Omental fat pad (tissue), 4 donors: Measurements from ENCODE around the gene MAB21L3. TPM values are rescaled to one million over a fixed set of nuclear protein-coding genes. Genes with fewer than 3 reads are reported as not detected.

ENCODE experiments used
- ATAC-seq: fragments of 150-250 bp; one replicate; pipeline ENCODE4 v1.9.1; 2016; ENCODE audit warnings: mild to moderate bottlenecking, moderate library complexity; ENCODE audit not compliant: low FRiP score
- DNase-seq: peaks from one replicate; pipeline ENCODE4 v3.0.0-alpha.2; 2019; ENCODE audit warnings: low spot score
- total RNA-seq, 4 donors: library from RNA; depleted of rRNA; stranded (reverse); fragments of >200 nt; gene quantifications; one replicate each; pipeline ENCODE4 v1.1.0, GENCODE V29; 2016
- TF ChIP-seq, protein P1 (sequence below), 3 donors: fragments of 450-650 bp; IDR thresholded peaks; one replicate each; pipeline ENCODE4 v1.5.1; 2016 to 2017; ENCODE audit warnings: antibody characterized with exemption in 3 of 3, mild to moderate bottlenecking in 3 of 3, moderate library complexity in 2 of 3

The MAB21L3 gene
- total RNA-seq, 4 donors from 2014 or later: 0.19 to 4.6 (median 0.37) TPM; not detected in 1

DNA sequence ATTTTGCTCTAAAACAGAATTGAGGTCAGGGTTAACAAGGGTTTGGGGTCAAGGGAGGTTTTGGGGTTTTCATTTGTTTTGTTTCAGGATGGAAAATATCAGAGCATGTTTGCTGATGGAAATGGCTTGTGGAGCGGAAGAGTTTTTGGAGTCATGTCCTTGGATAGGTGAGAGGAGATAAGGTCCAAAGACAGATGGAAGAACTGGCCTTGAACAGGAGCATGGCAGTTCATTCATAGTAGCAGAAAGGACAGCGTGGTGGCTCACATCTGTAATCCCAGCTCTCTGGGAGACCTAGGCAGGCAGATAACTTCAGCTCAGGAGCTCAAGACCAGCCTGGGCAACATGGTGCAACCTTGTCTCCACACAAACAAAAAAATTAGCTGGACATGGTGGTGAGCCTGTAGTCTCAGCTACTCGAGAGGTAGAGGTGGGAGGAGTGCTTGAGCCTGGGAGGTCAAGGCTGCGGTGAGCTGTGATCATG, 65.1 kb downstream of the MAB21L3 start:
- ATAC-seq (no peak), DNase-seq (no peak)
- TF ChIP-seq, protein P1, sequence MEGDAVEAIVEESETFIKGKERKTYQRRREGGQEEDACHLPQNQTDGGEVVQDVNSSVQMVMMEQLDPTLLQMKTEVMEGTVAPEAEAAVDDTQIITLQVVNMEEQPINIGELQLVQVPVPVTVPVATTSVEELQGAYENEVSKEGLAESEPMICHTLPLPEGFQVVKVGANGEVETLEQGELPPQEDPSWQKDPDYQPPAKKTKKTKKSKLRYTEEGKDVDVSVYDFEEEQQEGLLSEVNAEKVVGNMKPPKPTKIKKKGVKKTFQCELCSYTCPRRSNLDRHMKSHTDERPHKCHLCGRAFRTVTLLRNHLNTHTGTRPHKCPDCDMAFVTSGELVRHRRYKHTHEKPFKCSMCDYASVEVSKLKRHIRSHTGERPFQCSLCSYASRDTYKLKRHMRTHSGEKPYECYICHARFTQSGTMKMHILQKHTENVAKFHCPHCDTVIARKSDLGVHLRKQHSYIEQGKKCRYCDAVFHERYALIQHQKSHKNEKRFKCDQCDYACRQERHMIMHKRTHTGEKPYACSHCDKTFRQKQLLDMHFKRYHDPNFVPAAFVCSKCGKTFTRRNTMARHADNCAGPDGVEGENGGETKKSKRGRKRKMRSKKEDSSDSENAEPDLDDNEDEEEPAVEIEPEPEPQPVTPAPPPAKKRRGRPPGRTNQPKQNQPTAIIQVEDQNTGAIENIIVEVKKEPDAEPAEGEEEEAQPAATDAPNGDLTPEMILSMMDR (IDR thresholded peaks at IDR 0.05): no peak

DNA sequence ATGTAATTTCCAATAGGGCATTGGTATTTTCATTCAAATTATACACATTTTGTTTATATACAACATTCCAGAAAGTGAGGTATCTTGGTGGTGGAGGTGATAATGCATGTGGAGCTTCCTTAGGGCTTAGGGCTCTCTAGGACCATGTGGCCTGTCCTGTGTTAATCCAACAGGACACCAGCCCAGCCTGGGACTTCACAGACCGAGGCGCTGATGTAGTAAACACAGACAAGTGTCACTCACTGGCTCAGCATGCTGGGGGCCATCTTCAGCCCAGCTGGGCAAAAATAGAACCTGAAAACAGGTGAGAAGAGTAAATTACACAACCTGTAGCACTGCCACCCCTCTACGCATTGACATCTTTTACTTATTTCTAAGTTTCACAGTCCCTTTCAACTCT, 66.7 kb downstream of the MAB21L3 start:
- DNase-seq (no peak), ATAC-seq (no peak)
- TF ChIP-seq, protein P1 (IDR thresholded peaks at IDR 0.05): no peak

DNA sequence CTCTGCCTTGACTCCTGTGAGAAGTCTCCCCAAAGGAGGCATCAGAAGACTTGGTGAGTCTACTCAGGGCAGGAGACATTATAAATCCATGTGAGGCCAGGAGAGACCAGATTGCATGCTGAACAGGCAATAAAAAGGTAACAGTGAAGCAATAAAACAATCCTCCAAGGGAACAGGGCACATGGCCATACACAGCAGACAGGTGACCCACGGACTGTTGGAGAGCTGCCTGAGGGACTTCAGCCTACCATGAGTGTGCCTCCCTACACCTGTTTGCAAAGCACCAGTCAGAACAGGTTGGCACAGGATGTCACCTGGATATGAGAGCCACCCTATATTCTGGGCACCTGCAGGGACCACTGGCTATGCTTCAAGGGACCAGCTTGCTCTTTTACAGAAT, 67.6 kb downstream of the MAB21L3 start:
- TF ChIP-seq, protein P1 (IDR thresholded peaks at IDR 0.05): no peak
- ATAC-seq (peak; percentile 19), DNase-seq (no peak)

DNA sequence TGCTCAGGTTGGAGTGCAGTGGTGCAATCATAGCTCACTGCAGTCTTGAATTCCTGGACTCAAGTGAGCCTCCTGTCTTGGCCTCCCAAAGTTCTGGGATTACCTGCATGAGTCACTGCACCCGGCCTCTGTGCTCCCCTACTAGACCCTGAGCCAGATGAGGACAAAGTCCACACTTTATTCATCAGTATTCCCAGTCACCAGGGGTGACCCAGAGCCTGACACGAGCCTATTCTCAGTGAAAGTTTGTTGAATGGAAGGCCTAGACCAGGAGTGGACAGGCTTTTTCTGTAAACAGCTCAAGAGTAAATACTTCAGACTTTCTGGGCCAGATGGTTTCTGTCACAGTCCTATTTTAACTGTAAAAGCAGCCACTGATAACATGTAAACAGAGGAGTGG, 68.2 kb downstream of the MAB21L3 start:
- TF ChIP-seq, protein P1 (IDR thresholded peaks at IDR 0.05): no peak
- ATAC-seq: no peak
- no peak for DNase-seq

DNA sequence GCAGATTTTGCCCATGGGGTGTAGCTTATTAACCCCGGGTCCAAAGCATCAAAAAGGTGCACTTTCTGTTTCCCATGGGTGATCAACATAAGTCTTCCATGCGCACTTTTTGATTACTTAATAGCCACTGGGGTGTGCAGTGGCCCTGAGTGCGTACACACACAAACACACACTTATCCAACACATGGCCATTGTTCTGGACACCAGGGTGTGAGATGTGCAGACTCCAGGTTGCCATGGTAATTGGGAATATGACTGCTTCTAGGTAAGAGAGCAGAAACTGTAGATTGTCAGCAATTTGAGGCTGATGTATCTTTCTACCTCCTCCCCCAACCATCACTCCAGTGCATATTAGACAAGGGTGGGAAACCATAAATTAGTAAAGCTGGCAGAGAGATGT, 68.8 kb downstream of the MAB21L3 start:
- ATAC-seq (no peak), DNase-seq (no peak)
- TF ChIP-seq, protein P1 (IDR thresholded peaks at IDR 0.05): no peak

DNA sequence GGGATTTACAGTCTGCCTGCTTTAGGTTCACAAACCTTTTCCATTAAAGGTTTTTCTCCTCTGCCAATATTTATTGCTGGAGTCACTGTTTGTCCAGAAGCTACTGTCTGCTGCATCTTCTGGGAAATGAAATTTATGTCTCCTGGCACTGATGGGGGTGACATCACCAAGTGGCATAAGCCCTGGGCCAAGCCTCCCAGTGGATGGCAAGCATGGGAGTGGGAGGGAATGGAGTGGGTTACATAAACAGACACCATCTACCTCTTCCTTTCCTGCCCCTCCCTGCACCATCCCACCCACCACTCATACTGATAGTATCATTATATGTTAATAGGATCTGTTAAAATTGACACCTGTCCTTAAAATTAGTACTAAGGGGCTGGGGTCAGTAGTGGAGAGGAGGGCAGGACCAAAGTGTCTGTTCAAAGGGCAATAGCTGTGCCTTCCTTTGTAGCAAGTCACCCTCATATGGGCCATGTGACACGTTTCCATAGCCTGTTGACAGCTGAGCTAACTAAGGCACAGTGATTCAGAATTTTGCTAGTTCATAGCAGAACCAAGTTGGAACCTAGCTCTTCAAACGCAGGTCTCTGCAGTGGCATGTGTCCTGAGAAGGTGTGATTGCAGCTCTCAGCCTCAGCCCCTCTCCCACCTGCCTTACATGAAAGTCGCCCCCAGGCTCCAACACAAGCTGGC, 71.0 kb downstream of the MAB21L3 start:
- DNase-seq (no peak), ATAC-seq (no peak)
- TF ChIP-seq, protein P1 (IDR thresholded peaks at IDR 0.05): no peak

Other genes starting within 250 kb of the MAB21L3 start
- gene SLC22A15, start 134.9 kb upstream of the MAB21L3 start, total RNA-seq: 1 to 10 TPM; 2.4 to 8.3 (median 6.2) TPM